PFSK-1 (cell line): Measurements from ENCODE around the gene TAX1BP1.

Source experiments
- POLR2AphosphoS5 ChIP-seq: IDR thresholded peaks from 2 replicates; pipeline ENCODE4 v1.6.1; 2012; ENCODE audit warnings: low read depth, mild to moderate bottlenecking, control low read depth, low read length, moderate library complexity
- TF ChIP-seq, protein P1 (sequence below), 2 experiments: IDR thresholded peaks; 2 replicates each; pipeline versions ENCODE4 v1.6.1 to v1.8.0; 2011 to 2012; ENCODE audit warnings: low read depth in 2 of 2, low read length in 2 of 2, control low read depth in 1 of 2, inconsistent platforms in 1 of 2, mild to moderate bottlenecking in 1 of 2, moderate library complexity in 1 of 2; ENCODE audit not compliant: insufficient read depth in 1 of 2

DNA sequence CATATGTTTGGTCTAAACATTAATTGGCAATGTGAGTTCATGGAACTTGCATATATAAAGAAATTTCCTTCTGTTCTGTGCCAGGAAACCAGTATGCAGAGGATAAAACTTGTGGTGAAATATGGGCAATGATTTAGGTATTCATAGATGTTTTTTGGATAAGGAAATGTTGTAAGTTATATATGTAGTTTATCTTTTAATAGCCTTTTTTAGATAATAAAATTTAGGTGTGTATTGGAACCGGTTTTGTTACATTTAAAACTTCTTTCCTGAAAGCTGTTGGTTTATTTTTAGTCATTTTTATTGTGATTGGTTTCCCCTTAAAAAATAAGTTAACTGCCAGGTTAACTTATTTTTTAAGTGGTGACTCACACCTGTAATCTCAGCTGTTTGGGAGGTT is 22.1 kb downstream of the TAX1BP1 start:
- TF ChIP-seq POLR2AphosphoS5, result no peak
- TF ChIP-seq, protein P1, sequence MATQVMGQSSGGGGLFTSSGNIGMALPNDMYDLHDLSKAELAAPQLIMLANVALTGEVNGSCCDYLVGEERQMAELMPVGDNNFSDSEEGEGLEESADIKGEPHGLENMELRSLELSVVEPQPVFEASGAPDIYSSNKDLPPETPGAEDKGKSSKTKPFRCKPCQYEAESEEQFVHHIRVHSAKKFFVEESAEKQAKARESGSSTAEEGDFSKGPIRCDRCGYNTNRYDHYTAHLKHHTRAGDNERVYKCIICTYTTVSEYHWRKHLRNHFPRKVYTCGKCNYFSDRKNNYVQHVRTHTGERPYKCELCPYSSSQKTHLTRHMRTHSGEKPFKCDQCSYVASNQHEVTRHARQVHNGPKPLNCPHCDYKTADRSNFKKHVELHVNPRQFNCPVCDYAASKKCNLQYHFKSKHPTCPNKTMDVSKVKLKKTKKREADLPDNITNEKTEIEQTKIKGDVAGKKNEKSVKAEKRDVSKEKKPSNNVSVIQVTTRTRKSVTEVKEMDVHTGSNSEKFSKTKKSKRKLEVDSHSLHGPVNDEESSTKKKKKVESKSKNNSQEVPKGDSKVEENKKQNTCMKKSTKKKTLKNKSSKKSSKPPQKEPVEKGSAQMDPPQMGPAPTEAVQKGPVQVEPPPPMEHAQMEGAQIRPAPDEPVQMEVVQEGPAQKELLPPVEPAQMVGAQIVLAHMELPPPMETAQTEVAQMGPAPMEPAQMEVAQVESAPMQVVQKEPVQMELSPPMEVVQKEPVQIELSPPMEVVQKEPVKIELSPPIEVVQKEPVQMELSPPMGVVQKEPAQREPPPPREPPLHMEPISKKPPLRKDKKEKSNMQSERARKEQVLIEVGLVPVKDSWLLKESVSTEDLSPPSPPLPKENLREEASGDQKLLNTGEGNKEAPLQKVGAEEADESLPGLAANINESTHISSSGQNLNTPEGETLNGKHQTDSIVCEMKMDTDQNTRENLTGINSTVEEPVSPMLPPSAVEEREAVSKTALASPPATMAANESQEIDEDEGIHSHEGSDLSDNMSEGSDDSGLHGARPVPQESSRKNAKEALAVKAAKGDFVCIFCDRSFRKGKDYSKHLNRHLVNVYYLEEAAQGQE (IDR thresholded peaks at IDR 0.05; ENCODE audit: insufficient read depth in 1 of 2, low read depth in 2 of 2, low read length in 2 of 2), result no peak
